GM12878 (cell line): ENCODE data around the gene AFTPH. TPM values are rescaled to one million over a fixed set of nuclear protein-coding genes. Genes with fewer than 3 reads are reported as not detected.

Experiments used
- BMI1 ChIP-seq: fragments of 450-650 bp; IDR thresholded peaks from 2 replicates; pipeline ENCODE4 v1.6.1; 2016; ENCODE audit warnings: mild to moderate bottlenecking, moderate library complexity, borderline replicate concordance
- CHD2 ChIP-seq: IDR thresholded peaks from 2 replicates; pipeline ENCODE4 v1.6.1; 2011; ENCODE audit warnings: low read depth, low read length, improper control_type of control experiment, borderline replicate concordance
- CTCF ChIP-seq, 3 experiments: IDR thresholded peaks in 2 of 3; conservative IDR thresholded peaks in 1 of 3; 2 replicates each; pipeline ENCODE4 v1.5.1; 2011; ENCODE audit warnings: low read depth in 3 of 3, low read length in 3 of 3, mild to moderate bottlenecking in 3 of 3, control low read depth in 2 of 3, moderate library complexity in 2 of 3, inconsistent platforms in 1 of 3, mixed read lengths in 1 of 3; ENCODE audit not compliant: control insufficient read depth in 2 of 3, insufficient read depth in 1 of 3; ENCODE audit errors: extremely low read depth in 1 of 3
- FOS ChIP-seq: IDR thresholded peaks from 3 replicates; pipeline ENCODE4 v1.6.1; 2011; ENCODE audit warnings: borderline replicate concordance; ENCODE audit not compliant: insufficient read length; ENCODE audit errors: extremely low read depth
- JUNB ChIP-seq: IDR thresholded peaks from 2 replicates; pipeline ENCODE4 v1.6.1; 2016; ENCODE audit warnings: antibody characterized with exemption, mild to moderate bottlenecking
- MXI1 ChIP-seq: fragments of 150-350 bp; IDR thresholded peaks from 2 replicates; pipeline ENCODE4 v1.6.1; 2011; ENCODE audit warnings: low read depth, mild to moderate bottlenecking, inconsistent platforms, low read length, improper control_type of control experiment
- NFIC ChIP-seq: IDR thresholded peaks from 2 replicates; pipeline ENCODE4 v1.6.1; 2012; ENCODE audit warnings: low read depth, mild to moderate bottlenecking, inconsistent platforms, low read length, moderate library complexity
- RB1 ChIP-seq: fragments of 450-650 bp; formaldehyde crosslinking; IDR thresholded peaks from 2 replicates; pipeline ENCODE4 v1.6.1; 2017; ENCODE audit warnings: mild to moderate bottlenecking, borderline replicate concordance
- TARDBP ChIP-seq: IDR thresholded peaks from 2 replicates; pipeline ENCODE4 v1.6.1; 2016; ENCODE audit warnings: borderline replicate concordance
- polyA plus RNA-seq, 11 experiments: library from polyadenylated mRNA; depleted of rRNA in 4 of 11; unstranded in 6 of 11; stranded (reverse) in 5 of 11; fragments of >200 nt; fragmentation: Nextera tagmentation in 4 of 11; fragmentation: Illumina TruSeq in 1 of 11; extraction: Ambion mirVana in 4 of 11; extraction: Trizol in 1 of 11; gene quantifications; 1 replicate in 1 of 11; 2 replicates in 10 of 11; pipeline versions ENCODE4 v1.2.1 to v1.2.3, GENCODE V29; 2011 to 2016; ENCODE audit warnings: inconsistent platforms in 2 of 11, missing spikeins in 2 of 11, low read depth in 1 of 11
- total RNA-seq, 4 experiments: library from RNA; depleted of rRNA in 3 of 4; stranded (reverse); fragments of >200 nt in 3 of 4; fragmentation: Illumina TruSeq in 1 of 4; extraction: Trizol in 1 of 4; gene quantifications; 2 replicates each; pipeline versions ENCODE4 v1.2.1 to v1.2.3, GENCODE V29; 2013 to 2021
- TF ChIP-seq, protein P1 (sequence below): IDR thresholded peaks from 2 replicates; pipeline ENCODE4 v1.6.1; 2012; ENCODE audit warnings: mild to moderate bottlenecking, low read depth, low read length
- TF ChIP-seq, protein P2 (sequence below): fragments of 450-650 bp; conservative IDR thresholded peaks from 2 replicates; pipeline ENCODE4 v1.6.1; 2017; ENCODE audit warnings: mild to moderate bottlenecking, moderate library complexity

Gene AFTPH
- total and polyA plus RNA-seq, 10 of the 15 experiments (the other 5 are each of a cell fraction or from before 2014, with no cell fraction given) = 25.6 to 77.3 (median 39.5) TPM

GRCh38 chr2:64594226-64594989 is 70.3 kb downstream of the AFTPH start (continued):
- TF ChIP-seq CTCF (IDR thresholded peaks at IDR 0.05 in 2 of 3, conservative IDR thresholded peaks at IDR 0.05 in 1 of 3; ENCODE audit: control insufficient read depth in 2 of 3, extremely low read depth in 1 of 3, insufficient read depth in 1 of 3, low read depth in 3 of 3, low read length in 3 of 3) (no peak), MXI1 (no peak), TARDBP (no peak), RB1 (no peak), CHD2 (no peak), NFIC (0 out of 2 replicates have a peak, but pooled peaks have one; percentile 39), BMI1 (no peak), JUNB (peak; percentile 50), FOS (no peak)
- TF ChIP-seq, protein P1, sequence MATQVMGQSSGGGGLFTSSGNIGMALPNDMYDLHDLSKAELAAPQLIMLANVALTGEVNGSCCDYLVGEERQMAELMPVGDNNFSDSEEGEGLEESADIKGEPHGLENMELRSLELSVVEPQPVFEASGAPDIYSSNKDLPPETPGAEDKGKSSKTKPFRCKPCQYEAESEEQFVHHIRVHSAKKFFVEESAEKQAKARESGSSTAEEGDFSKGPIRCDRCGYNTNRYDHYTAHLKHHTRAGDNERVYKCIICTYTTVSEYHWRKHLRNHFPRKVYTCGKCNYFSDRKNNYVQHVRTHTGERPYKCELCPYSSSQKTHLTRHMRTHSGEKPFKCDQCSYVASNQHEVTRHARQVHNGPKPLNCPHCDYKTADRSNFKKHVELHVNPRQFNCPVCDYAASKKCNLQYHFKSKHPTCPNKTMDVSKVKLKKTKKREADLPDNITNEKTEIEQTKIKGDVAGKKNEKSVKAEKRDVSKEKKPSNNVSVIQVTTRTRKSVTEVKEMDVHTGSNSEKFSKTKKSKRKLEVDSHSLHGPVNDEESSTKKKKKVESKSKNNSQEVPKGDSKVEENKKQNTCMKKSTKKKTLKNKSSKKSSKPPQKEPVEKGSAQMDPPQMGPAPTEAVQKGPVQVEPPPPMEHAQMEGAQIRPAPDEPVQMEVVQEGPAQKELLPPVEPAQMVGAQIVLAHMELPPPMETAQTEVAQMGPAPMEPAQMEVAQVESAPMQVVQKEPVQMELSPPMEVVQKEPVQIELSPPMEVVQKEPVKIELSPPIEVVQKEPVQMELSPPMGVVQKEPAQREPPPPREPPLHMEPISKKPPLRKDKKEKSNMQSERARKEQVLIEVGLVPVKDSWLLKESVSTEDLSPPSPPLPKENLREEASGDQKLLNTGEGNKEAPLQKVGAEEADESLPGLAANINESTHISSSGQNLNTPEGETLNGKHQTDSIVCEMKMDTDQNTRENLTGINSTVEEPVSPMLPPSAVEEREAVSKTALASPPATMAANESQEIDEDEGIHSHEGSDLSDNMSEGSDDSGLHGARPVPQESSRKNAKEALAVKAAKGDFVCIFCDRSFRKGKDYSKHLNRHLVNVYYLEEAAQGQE = no peak
- TF ChIP-seq, protein P2, sequence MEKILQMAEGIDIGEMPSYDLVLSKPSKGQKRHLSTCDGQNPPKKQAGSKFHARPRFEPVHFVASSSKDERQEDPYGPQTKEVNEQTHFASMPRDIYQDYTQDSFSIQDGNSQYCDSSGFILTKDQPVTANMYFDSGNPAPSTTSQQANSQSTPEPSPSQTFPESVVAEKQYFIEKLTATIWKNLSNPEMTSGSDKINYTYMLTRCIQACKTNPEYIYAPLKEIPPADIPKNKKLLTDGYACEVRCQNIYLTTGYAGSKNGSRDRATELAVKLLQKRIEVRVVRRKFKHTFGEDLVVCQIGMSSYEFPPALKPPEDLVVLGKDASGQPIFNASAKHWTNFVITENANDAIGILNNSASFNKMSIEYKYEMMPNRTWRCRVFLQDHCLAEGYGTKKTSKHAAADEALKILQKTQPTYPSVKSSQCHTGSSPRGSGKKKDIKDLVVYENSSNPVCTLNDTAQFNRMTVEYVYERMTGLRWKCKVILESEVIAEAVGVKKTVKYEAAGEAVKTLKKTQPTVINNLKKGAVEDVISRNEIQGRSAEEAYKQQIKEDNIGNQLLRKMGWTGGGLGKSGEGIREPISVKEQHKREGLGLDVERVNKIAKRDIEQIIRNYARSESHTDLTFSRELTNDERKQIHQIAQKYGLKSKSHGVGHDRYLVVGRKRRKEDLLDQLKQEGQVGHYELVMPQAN = no peak
- TF ChIP-seq, all 136 proteins: peak for 4
